T-helper 17 cell (primary cell): ENCODE data around the gene EIF4E2. TPM values are rescaled to one million over a fixed set of nuclear protein-coding genes. Genes with fewer than 3 reads are reported as not detected.

Source experiments
- ATAC-seq: fragments of 150-1000 bp; cut with Tn5 transposase; 2 replicates; pipeline ENCODE4 v1.10.0; 2021; ENCODE audit warnings: mild to moderate bottlenecking, moderate library complexity
- DNase-seq, 3 donors: peaks; one replicate each; pipeline versions ENCODE4 v3.0.0 to v3.0.0-alpha.2; 2020 to 2021
- H3K9me3 ChIP-seq: one replicate; pipeline ENCODE4 v1.7.0; 2013; ENCODE audit warnings: low read length, mild to moderate bottlenecking; ENCODE audit not compliant: control insufficient read depth, poor library complexity, severe bottlenecking
- H3K27ac Mint-ChIP-seq: one replicate; pipeline ENCODE4 v1.8.0; 2022; ENCODE audit warnings: mild to moderate bottlenecking, moderate library complexity, mixed read lengths
- H3K27me3 Mint-ChIP-seq: one replicate; pipeline ENCODE4 v1.8.0; 2022; ENCODE audit warnings: mixed read lengths
- H3K36me3 Mint-ChIP-seq: one replicate; pipeline ENCODE4 v1.8.0; 2022; ENCODE audit warnings: low read depth, mixed read lengths
- H3K4me1 Mint-ChIP-seq: one replicate; pipeline ENCODE4 v1.8.0; 2022; ENCODE audit warnings: mild to moderate bottlenecking, mixed read lengths
- H3K4me3 Mint-ChIP-seq: one replicate; pipeline ENCODE4 v1.8.0; 2022; ENCODE audit warnings: mild to moderate bottlenecking, moderate library complexity, mixed read lengths
- total RNA-seq, 4 donors: library from RNA in 2 of 4; stranded (reverse) in 2 of 4; gene quantifications; one replicate each; pipeline ENCODE4 v1.2.3 and lab custom pipeline; 2022 to 2026

Gene EIF4E2
- total RNA-seq, 2 donors from 2014 or later = 52.1 to 58.8 TPM

DNA sequence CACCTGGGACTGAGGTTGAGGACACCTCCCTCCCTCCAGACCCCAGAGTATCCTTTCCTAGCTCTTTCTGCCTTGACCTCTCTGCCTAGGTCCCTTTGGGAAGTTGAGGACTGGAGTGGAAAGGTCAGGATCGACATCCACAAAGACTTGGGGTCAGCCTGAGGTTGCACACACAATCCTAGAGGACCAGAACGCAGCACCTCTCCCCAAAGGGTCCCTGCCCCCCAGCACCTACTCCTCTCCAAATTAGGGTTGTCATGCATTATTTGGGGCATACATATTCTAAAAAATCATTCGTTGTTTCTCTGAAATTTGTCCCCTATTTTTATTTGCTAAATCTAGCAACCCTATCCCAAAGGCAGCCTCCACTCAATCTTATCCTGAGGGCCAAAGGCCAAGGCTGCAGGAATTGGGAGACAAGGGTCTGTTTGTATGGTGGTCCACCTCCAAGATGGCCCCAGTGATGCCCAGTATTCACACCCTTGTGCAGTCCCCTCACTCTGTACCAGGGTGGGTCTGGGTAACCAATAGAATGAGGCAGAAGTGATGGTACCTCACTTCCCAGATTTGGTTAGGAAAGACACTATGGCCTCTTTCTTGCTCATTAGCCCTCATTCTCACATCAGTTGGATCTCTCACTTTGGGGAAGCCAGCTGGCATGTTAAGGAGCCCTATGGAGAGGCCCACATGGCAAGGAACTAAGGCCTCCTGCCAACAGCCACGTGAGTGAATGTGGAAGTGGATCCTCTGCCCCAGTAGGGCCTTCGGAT, 14.5 kb upstream of the EIF4E2 start:
- Mint-ChIP-seq H3K4me1 (peaks cover 8% of the 10 kb centered on the region), H3K4me3 (no peak overlapping the region), H3K36me3 (no peaks in the 10 kb centered on the region), H3K27ac (no peak overlapping the region), H3K27me3 (peaks cover 39% of the 10 kb centered on the region)
- ATAC-seq (no peak), DNase-seq (no peak)
- no peaks in the 10 kb centered on the region for H3K9me3 ChIP-seq

DNA sequence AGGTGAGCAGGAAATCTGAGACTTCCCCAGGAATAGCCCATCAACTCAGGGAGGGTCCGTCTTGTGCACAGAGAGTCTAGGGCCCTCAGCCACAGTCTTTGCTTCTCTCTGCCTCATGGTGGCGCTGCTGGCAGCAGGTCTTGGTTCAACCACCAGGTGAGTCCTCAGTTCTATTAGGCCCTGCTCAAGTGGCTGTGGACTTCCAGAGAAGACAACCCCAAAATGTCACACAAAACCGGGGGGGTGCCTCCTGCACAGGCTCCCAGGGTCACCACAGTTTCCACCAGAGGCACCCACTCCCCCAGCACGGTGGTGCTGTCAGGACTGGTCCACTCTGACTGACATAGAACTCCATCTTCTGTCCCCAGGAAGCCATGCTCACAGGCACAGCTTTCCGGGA, 13.4 kb upstream of the EIF4E2 start:
- no peaks in the 10 kb centered on the region for H3K9me3 ChIP-seq
- Mint-ChIP-seq H3K27me3 (peaks cover 39% of the 10 kb centered on the region), H3K36me3 (no peaks in the 10 kb centered on the region), H3K4me3 (no peak overlapping the region), H3K4me1 (peaks cover 12% of the 10 kb centered on the region), H3K27ac (no peak overlapping the region)
- DNase-seq (no peak), ATAC-seq (no peak)

GRCh38 chr2:232537499-232537898, 13.0 kb upstream of the EIF4E2 start:
- H3K9me3 ChIP-seq = no peaks in the 10 kb centered on the region
- H3K27ac Mint-ChIP-seq = no peak overlapping the region
- ATAC-seq (no peak), DNase-seq (no peak)
- no peaks in the 10 kb centered on the region for H3K36me3 Mint-ChIP-seq
- peaks cover 12% of the 10 kb centered on the region for H3K4me1 Mint-ChIP-seq
- H3K27me3 Mint-ChIP-seq = peaks cover 39% of the 10 kb centered on the region
- no peak overlapping the region for H3K4me3 Mint-ChIP-seq

GRCh38 chr2:232538671-232539070, 11.8 kb upstream of the EIF4E2 start:
- Mint-ChIP-seq H3K27ac (peak overlapping the region; percentile 82), H3K27me3 (peaks cover 31% of the 10 kb centered on the region), H3K36me3 (no peaks in the 10 kb centered on the region), H3K4me1 (peaks cover 12% of the 10 kb centered on the region), H3K4me3 (no peak overlapping the region)
- no peak for ATAC-seq
- DNase-seq = no peak
- H3K9me3 ChIP-seq = no peaks in the 10 kb centered on the region

DNA sequence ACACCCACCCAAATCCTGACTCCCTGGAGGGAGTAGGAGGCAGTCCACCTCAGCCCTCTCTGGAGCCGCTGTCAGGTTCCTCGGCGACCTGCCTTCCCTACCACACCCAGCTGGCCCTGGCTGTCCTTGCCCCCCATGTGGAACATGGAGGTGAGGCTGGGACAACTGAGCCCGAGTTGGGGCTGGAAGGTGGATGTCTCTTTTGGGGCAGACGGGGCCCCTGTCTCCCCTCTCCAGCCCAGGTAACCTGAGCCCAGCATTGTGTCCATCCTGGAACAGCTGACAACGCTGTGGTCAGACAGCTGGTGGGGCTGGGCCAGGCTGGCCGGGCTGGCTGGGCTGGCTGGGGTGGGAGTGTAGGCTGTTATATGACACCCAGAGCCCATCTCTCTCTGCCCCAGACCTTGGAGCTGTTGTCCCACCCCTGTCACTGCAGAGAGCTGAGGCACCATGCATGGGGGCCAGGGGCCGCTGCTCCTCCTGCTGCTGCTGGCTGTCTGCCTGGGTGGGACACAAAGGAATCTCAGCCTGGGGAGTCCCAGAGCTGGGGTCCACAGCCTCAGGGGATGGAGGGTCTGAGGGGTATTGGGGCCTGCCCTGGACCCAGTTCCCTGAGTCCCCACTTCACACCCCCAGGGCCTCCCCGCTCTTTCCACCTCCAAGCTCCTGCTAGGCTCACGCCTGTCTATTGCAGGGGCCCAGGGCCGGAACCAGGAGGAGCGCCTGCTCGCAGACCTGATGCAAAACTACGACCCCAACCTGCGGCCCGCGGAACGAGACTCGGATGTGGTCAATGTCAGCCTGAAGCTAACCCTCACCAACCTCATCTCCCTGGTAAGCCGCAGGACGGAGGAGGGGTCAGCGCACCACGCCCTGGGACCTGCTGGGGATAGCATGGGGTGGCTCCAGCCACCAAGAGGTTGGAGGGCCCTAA, 10.9 kb upstream of the EIF4E2 start, which contains the start of gene CHRNG:
CHRNG (plus strand) TSS at position 395 of the 934 bp plus-strand sequence; CDS start at position 451, 56 bp downstream.
- peak within 1 kb of the TSS; percentile 82 for H3K27ac Mint-ChIP-seq
- peaks cover 26% of the 10 kb centered on the region for H3K27me3 Mint-ChIP-seq
- DNase-seq = no peak
- peaks cover 15% of the 10 kb centered on the region for H3K4me1 Mint-ChIP-seq
- no peak for ATAC-seq
- no peak within 1 kb of the TSS for H3K4me3 Mint-ChIP-seq
- no peaks in the 10 kb centered on the region for H3K36me3 Mint-ChIP-seq
- H3K9me3 ChIP-seq = no peaks in the 10 kb centered on the region

DNA sequence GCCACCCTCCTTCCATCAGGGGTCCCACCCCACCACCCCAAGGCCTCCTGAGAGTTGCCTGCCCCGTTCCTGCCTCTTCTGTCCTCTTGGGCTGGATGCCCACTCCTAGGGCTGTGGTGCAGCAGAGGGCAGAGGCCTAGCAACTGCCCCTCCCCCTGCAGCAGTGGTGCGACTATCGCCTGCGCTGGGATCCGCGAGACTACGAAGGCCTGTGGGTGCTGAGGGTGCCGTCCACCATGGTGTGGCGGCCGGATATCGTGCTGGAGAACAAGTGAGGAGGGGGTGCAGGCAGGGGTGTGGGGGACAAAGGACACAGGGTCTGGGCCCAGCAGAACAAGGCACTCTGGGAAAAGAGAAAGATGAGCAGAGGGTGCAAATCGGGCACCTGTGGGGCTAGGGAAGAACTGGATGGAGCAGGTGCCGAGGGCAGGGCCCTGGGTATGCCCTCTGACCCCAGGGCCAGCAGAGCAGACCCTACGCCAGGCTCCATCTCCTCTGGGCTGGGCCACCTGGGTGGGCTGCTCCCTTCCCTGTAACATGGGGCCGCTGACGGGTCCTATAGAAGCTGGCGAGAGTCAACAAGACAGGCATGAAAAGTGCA, 9.9 kb upstream of the EIF4E2 start:
- DNase-seq (no peak), ATAC-seq (no peak)
- H3K27ac Mint-ChIP-seq = no peak overlapping the region
- no peaks in the 10 kb centered on the region for H3K9me3 ChIP-seq
- H3K4me1 Mint-ChIP-seq = peaks cover 18% of the 10 kb centered on the region
- H3K27me3 Mint-ChIP-seq = peaks cover 26% of the 10 kb centered on the region
- H3K36me3 Mint-ChIP-seq = no peaks in the 10 kb centered on the region
- H3K4me3 Mint-ChIP-seq = no peak overlapping the region

GRCh38 chr2:232541195-232541960, 9.1 kb upstream of the EIF4E2 start:
- Mint-ChIP-seq H3K4me3 (no peak overlapping the region), H3K27ac (no peak overlapping the region), H3K36me3 (no peaks in the 10 kb centered on the region), H3K4me1 (peaks cover 20% of the 10 kb centered on the region), H3K27me3 (peaks cover 18% of the 10 kb centered on the region)
- DNase-seq = no peak
- ATAC-seq = peak; percentile 27
- H3K9me3 ChIP-seq = no peaks in the 10 kb centered on the region

DNA sequence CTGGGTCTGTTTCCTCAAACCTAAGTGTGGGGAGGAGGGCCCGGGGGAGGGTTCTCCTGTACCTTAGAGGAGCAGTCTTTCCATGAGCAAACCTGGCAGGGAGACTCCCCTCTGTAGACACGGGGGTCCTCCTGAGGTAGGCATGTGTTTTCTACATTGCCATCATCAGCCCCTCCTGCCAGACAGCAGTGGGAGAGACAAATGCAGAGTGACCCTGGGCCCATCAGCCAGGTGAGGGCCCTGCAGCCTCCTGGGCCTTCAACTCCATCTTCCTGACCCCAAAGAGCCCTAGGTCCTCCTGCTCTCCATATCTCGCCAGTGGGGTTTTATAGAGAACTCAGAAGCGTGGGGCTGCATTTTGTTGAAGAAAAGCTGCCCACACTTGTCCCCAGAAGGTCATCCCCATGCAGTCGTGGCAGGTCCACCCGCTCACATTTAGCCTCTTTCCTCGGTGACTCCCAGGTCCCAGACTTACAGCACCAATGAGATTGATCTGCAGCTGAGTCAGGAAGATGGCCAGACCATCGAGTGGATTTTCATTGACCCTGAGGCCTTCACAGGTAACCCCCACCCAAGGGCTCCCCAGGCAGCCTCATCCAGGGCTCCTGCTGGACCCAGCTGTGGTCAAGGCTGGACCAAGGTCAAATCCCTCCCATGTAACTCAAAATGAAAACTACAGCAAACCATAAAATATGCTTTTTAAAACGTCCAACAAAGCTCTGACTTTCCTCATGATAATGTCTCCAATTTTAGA, 8.4 kb upstream of the EIF4E2 start:
- DNase-seq (no peak), ATAC-seq (no peak)
- Mint-ChIP-seq H3K36me3 (no peaks in the 10 kb centered on the region), H3K4me3 (no peak overlapping the region), H3K27ac (no peak overlapping the region), H3K4me1 (peaks cover 25% of the 10 kb centered on the region), H3K27me3 (peaks cover 10% of the 10 kb centered on the region)
- H3K9me3 ChIP-seq = no peaks in the 10 kb centered on the region

GRCh38 chr2:232542715-232543467, 7.6 kb upstream of the EIF4E2 start:
- H3K9me3 ChIP-seq = no peaks in the 10 kb centered on the region
- H3K4me3 Mint-ChIP-seq = no peak overlapping the region
- H3K36me3 Mint-ChIP-seq = no peaks in the 10 kb centered on the region
- ATAC-seq (no peak), DNase-seq (no peak)
- H3K27me3 Mint-ChIP-seq = peaks cover 5% of the 10 kb centered on the region
- H3K4me1 Mint-ChIP-seq = peaks cover 29% of the 10 kb centered on the region
- peak overlapping the region; percentile 6 for H3K27ac Mint-ChIP-seq

GRCh38 chr2:232543491-232543890, 7.0 kb upstream of the EIF4E2 start:
- Mint-ChIP-seq H3K4me1 (peaks cover 31% of the 10 kb centered on the region), H3K27ac (peak overlapping the region; percentile 6), H3K4me3 (no peak overlapping the region), H3K27me3 (no peaks in the 10 kb centered on the region), H3K36me3 (no peaks in the 10 kb centered on the region)
- DNase-seq (no peak), ATAC-seq (no peak)
- no peaks in the 10 kb centered on the region for H3K9me3 ChIP-seq

GRCh38 chr2:232543928-232544631, 6.4 kb upstream of the EIF4E2 start:
- H3K9me3 ChIP-seq = no peaks in the 10 kb centered on the region
- ATAC-seq = no peak
- no peak for DNase-seq
- H3K4me1 Mint-ChIP-seq = peaks cover 37% of the 10 kb centered on the region
- peak overlapping the region; percentile 6 for H3K27ac Mint-ChIP-seq
- H3K36me3 Mint-ChIP-seq = no peaks in the 10 kb centered on the region
- H3K4me3 Mint-ChIP-seq = no peak overlapping the region
- H3K27me3 Mint-ChIP-seq = no peaks in the 10 kb centered on the region
